Measurements from ENCODE around the gene CYP26C1. TPM values are rescaled to one million over a fixed set of nuclear protein-coding genes. Genes with fewer than 3 reads are reported as not detected.

The CYP26C1 gene
- total and polyA plus RNA-seq, 5 donors from 2014 or later, result not detected

DNA sequence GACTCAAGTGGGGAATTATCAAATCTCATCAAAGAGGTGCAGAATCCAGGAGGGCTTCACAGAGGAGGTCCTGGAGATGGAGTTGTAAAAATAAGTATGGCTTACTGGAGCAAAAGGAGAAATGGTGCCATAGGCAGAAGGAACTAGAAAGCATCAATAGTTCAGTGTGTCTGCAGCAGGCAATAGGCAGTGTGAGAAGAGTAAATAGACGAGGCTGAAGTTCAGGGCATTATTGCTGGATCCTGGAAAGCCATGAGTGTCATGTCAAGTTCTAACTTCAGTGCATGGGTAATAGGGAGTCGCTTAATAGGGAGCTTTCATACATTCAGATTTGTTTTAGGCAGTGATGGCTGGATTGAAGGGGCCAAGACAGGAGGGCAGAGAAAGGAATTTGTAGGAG lies 52.4 kb downstream of the CYP26C1 start:
- H3K9me3 Mint-ChIP-seq, result peaks cover 0 to 2% (median 0%) of the 10 kb centered on the region in 7 donors
- H3K4me1 Mint-ChIP-seq, result peaks cover 4 to 19% (median 7%) of the 10 kb centered on the region in 4 donors
- no peaks in the 10 kb centered on the region for H3K36me3 ChIP-seq (ENCODE audit: control insufficient read depth, insufficient read depth, low read length)
- DNase-seq, result no peak
- no peak overlapping the region for H3K27ac ChIP-seq (ENCODE audit: insufficient read depth, low read length, poor library complexity, severe bottlenecking)
- H3K27me3 ChIP-seq (ENCODE audit: control insufficient read depth, insufficient read depth, low read length), result peaks cover 3% of the 10 kb centered on the region
- H3K4me3 Mint-ChIP-seq, result no peak overlapping the region
- no peak overlapping the region for H3K4me3 ChIP-seq (ENCODE audit: low read depth, low read length)
- H3K27me3 Mint-ChIP-seq, result peaks cover 16% of the 10 kb centered on the region
- no peak for ATAC-seq (ENCODE audit: low read depth in 2 of 2)
- no peaks in the 10 kb centered on the region for H3K9me3 ChIP-seq (ENCODE audit: control insufficient read depth in 2 of 2, low read length in 2 of 2)
- H3K27ac Mint-ChIP-seq, result peak overlapping the region in 2 of 3 donors; percentile 19 to 32
- no peaks in the 10 kb centered on the region for H3K36me3 Mint-ChIP-seq
- peaks cover 10% of the 10 kb centered on the region for H3K4me1 ChIP-seq (ENCODE audit: control insufficient read depth, insufficient read depth, low read length, poor library complexity, severe bottlenecking)

DNA sequence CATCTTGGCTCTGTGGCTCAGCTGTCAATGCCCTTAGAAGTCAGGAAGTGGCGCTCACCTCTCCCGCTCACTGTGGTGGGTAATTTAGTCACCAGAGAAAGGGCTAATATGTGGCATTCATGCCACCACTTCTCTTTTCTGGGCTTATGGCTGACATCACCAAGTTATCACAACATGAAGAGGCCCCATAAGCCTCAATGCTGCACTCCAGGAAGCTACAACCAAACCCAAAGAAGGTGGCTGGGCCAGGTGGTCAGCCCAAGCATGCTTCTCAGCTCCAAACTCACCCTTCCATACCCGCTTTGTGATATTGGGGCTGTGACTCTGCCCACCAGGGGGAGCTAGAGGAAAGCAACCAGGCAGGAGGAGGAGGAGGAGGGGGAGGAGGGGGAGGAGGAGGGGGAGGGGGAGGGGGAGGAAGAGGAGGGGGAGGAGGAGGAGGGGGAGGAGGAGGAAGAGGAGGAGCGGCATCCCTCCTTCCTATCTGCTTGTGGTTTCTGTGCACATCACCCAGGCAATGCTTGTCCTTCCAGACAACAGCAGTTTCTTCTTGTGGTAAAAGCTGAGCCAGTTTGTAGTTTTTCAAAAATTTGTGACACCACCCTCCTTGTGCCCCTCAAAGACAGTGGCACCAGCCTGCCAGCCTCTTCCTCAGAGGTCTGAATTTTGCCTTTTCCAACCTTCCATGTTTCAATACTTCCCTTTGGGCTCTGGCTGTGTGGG lies 55.2 kb downstream of the CYP26C1 start:
- Mint-ChIP-seq H3K36me3 (no peaks in the 10 kb centered on the region), H3K27me3 (peaks cover 15% of the 10 kb centered on the region), H3K4me1 (peaks cover 4 to 24% (median 7%) of the 10 kb centered on the region in 4 donors), H3K27ac (peak overlapping the region in 2 of 3 donors; percentile 67 to 94), H3K9me3 (peaks cover 0 to 2% (median 0%) of the 10 kb centered on the region in 7 donors), H3K4me3 (no peak overlapping the region)
- Histone ChIP-seq H3K9me3 (ENCODE audit: control insufficient read depth in 2 of 2, low read length in 2 of 2) (no peaks in the 10 kb centered on the region), H3K36me3 (ENCODE audit: control insufficient read depth, insufficient read depth, low read length) (no peaks in the 10 kb centered on the region), H3K4me3 (ENCODE audit: low read depth, low read length) (no peak overlapping the region), H3K4me1 (ENCODE audit: control insufficient read depth, insufficient read depth, low read length, poor library complexity, severe bottlenecking) (peaks cover 10% of the 10 kb centered on the region), H3K27ac (ENCODE audit: insufficient read depth, low read length, poor library complexity, severe bottlenecking) (no peak overlapping the region), H3K27me3 (ENCODE audit: control insufficient read depth, insufficient read depth, low read length) (peaks cover 3% of the 10 kb centered on the region)
- DNase-seq (peak; percentile 50 to 68 (median 61)), ATAC-seq (ENCODE audit: low read depth in 2 of 2) (peak; percentile 63 to 66)

Other genes starting within 250 kb of the CYP26C1 start
- gene EXOC6, start 212.3 kb upstream of the CYP26C1 start, total RNA-seq, result 16.9 TPM
- gene EXOC6, start 212.3 kb upstream of the CYP26C1 start, polyA plus RNA-seq, result 10 to 100 TPM in 2 of 4 donors, 1 to 10 TPM in 2; 7.5 to 10.7 (median 9.9) TPM
- not detected for gene CYP26A1, start 13.1 kb downstream of the CYP26C1 start, total RNA-seq
- gene CYP26A1, start 13.1 kb downstream of the CYP26C1 start, polyA plus RNA-seq, result not detected

Measured in CD4-positive, CD25-positive, alpha-beta regulatory T cell (primary cell).